ENCODE measurements around the gene COX4I2.
"Not testable (repeated sequence)": the region's sequence is repeated elsewhere in the genome, so short reads cannot be mapped to it uniquely, and the experiment has no call there.

The COX4I2 gene

GRCh38 chr20:31641391-31641790 is 3.7 kb downstream of the COX4I2 start:
- Histone ChIP-seq H3K9me3 (no peaks in the 10 kb centered on the region), H3K36me3 (no peaks in the 10 kb centered on the region), H3K27ac (no peak overlapping the region), H3K4me1 (peaks cover 0 to 4% (median 2%) of the 10 kb centered on the region in 4 donors), H3K27me3 (peaks cover 0 to 35% of the 10 kb centered on the region in 2 donors), H3K4me3 (no peak overlapping the region)
- DNase-seq = no peak
- TF ChIP-seq, protein P1, sequence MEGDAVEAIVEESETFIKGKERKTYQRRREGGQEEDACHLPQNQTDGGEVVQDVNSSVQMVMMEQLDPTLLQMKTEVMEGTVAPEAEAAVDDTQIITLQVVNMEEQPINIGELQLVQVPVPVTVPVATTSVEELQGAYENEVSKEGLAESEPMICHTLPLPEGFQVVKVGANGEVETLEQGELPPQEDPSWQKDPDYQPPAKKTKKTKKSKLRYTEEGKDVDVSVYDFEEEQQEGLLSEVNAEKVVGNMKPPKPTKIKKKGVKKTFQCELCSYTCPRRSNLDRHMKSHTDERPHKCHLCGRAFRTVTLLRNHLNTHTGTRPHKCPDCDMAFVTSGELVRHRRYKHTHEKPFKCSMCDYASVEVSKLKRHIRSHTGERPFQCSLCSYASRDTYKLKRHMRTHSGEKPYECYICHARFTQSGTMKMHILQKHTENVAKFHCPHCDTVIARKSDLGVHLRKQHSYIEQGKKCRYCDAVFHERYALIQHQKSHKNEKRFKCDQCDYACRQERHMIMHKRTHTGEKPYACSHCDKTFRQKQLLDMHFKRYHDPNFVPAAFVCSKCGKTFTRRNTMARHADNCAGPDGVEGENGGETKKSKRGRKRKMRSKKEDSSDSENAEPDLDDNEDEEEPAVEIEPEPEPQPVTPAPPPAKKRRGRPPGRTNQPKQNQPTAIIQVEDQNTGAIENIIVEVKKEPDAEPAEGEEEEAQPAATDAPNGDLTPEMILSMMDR (IDR thresholded peaks at IDR 0.05) = no peak
- intact Hi-C loops (cut with DNase I; ENCODE audit: low total_unique reads) = no loop called here

GRCh38 chr20:31642837-31643236 is 5.1 kb downstream of the COX4I2 start:
- Histone ChIP-seq H3K4me3 (no peak overlapping the region), H3K4me1 (peaks cover 0 to 1% (median under 1%) of the 10 kb centered on the region in 4 donors), H3K36me3 (no peaks in the 10 kb centered on the region), H3K27ac (no peak overlapping the region), H3K9me3 (no peaks in the 10 kb centered on the region), H3K27me3 (peaks cover 0 to 27% of the 10 kb centered on the region in 2 donors)
- TF ChIP-seq, protein P1 (IDR thresholded peaks at IDR 0.05) = no peak
- no peak for DNase-seq
- intact Hi-C loops (cut with DNase I; ENCODE audit: low total_unique reads) = loop anchor here (1.0 kb wide), 1 partner anchor 14 kb away; no protein-coding TSS in a partner anchor

DNA sequence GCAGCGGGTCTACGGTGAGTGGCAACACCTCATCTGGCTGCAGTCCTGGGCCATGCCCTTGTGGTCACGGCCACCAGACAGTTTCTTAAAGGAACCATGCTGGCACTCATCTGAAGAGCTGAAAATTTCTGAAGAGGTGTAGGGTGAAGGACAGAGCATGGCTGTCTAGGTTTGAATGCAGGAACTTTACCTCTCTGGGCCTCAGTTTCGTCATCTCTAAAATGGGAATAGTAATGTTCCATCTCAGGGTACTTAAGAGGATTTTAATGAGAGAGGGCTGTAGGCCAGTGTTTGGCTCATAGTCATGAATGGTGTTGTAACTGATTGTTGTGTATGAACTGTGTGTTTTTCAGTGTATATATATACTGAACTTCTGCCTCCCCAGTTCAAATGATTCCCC is 5.8 kb downstream of the COX4I2 start:
- H3K36me3 ChIP-seq = no peaks in the 10 kb centered on the region
- no peaks in the 10 kb centered on the region for H3K4me1 ChIP-seq
- no peak for DNase-seq
- no peak overlapping the region for H3K4me3 ChIP-seq
- peaks cover 0 to 21% of the 10 kb centered on the region in 2 donors for H3K27me3 ChIP-seq
- H3K27ac ChIP-seq = no peak overlapping the region
- intact Hi-C loops (cut with DNase I; ENCODE audit: low total_unique reads) = no loop called here
- TF ChIP-seq, protein P1 (IDR thresholded peaks at IDR 0.05) = no peak
- H3K9me3 ChIP-seq = no peaks in the 10 kb centered on the region

GRCh38 chr20:31644701-31645100 is 7.0 kb downstream of the COX4I2 start:
- TF ChIP-seq, protein P1 (IDR thresholded peaks at IDR 0.05) = no peak
- Histone ChIP-seq H3K27me3 (peaks cover 0 to 10% of the 10 kb centered on the region in 2 donors), H3K36me3 (no peaks in the 10 kb centered on the region), H3K4me3 (no peak overlapping the region), H3K27ac (no peak overlapping the region), H3K9me3 (no peaks in the 10 kb centered on the region), H3K4me1 (no peaks in the 10 kb centered on the region)
- intact Hi-C loops (cut with DNase I; ENCODE audit: low total_unique reads) = no loop called here
- no peak for DNase-seq

- H3K9me3 ChIP-seq; H3K4me3 ChIP-seq; H3K4me1 ChIP-seq; H3K27ac ChIP-seq; intact Hi-C loops (cut with DNase I; ENCODE audit: low total_unique reads); DNase-seq; H3K27me3 ChIP-seq; H3K36me3 ChIP-seq: not testable (repeated sequence)
These were observed 10.4 kb downstream of the COX4I2 start for GRCh38 chr20:31648104-31648503.

GRCh38 chr20:31652917-31653396 is 15.2 kb downstream of the COX4I2 start:
- TF ChIP-seq, protein P1 (IDR thresholded peaks at IDR 0.05) = no peak
- Histone ChIP-seq H3K36me3 (no peaks in the 10 kb centered on the region), H3K27ac (no peak overlapping the region), H3K27me3 (no peaks in the 10 kb centered on the region), H3K4me1 (peaks cover 0 to 16% (median 6%) of the 10 kb centered on the region in 4 donors), H3K9me3 (no peaks in the 10 kb centered on the region), H3K4me3 (no peak overlapping the region)
- DNase-seq = no peak
- intact Hi-C loops (cut with DNase I; ENCODE audit: low total_unique reads) = no loop called here
